ENCODE data around the gene DAP. TPM values are rescaled to one million over a fixed set of nuclear protein-coding genes. Genes with fewer than 3 reads are reported as not detected.

DAP gene
- total RNA-seq, 1 experiment from 2014 or later = 138 TPM

DNA sequence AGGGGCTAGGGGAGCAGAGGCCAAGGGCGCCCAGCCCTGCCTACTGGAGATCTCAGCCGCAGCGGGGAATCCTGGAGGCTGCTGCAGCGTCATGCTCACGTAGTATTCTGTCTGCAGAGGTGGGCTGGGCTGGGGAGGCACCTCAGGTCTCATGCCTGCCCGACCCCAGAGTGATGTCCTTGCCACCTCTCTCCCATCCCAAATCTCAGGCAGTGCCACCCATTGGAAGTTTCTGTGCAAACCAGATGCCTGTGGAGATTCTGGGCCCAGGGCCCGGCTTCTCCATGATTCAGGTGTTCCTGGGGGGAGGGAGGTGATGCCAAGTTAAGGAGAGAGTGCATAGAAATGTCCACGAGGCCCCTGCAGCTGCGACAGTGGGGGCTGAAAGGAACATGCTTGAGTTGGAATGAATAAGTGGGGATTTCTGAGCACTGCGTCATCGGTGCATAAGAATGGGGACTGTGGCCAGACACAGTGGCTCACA, 125.1 kb downstream of the DAP start:
- no TSS peak for BruUV-seq (replicated peaks)
- Mint-ChIP-seq H3K4me3 (ENCODE audit: low read depth, unreplicated experiment) (no peak overlapping the region), H3K9me3 (ENCODE audit: low read depth, unreplicated experiment) (peaks cover 3% of the 10 kb centered on the region), H3K27me3 (ENCODE audit: unreplicated experiment) (no peaks in the 10 kb centered on the region), H3K36me3 (ENCODE audit: insufficient read depth, unreplicated experiment) (no peaks in the 10 kb centered on the region), H3K4me1 (ENCODE audit: low read depth, unreplicated experiment) (no peaks in the 10 kb centered on the region), H3K27ac (ENCODE audit: unreplicated experiment) (no peak overlapping the region)
- CTCF ChIA-PET = interaction anchor here (1.5 kb wide), 1 partner anchor 8 kb away, joined by 4 read pairs; no protein-coding TSS in a partner anchor
- TF ChIP-seq, protein P1, sequence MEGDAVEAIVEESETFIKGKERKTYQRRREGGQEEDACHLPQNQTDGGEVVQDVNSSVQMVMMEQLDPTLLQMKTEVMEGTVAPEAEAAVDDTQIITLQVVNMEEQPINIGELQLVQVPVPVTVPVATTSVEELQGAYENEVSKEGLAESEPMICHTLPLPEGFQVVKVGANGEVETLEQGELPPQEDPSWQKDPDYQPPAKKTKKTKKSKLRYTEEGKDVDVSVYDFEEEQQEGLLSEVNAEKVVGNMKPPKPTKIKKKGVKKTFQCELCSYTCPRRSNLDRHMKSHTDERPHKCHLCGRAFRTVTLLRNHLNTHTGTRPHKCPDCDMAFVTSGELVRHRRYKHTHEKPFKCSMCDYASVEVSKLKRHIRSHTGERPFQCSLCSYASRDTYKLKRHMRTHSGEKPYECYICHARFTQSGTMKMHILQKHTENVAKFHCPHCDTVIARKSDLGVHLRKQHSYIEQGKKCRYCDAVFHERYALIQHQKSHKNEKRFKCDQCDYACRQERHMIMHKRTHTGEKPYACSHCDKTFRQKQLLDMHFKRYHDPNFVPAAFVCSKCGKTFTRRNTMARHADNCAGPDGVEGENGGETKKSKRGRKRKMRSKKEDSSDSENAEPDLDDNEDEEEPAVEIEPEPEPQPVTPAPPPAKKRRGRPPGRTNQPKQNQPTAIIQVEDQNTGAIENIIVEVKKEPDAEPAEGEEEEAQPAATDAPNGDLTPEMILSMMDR (IDR thresholded peaks at IDR 0.05; ENCODE audit: unreplicated experiment) = no peak
- no peak for DNase-seq
- intact Hi-C loops (cut with micrococcal nuclease; ENCODE audit: unreplicated experiment) = no loop called here

DNA sequence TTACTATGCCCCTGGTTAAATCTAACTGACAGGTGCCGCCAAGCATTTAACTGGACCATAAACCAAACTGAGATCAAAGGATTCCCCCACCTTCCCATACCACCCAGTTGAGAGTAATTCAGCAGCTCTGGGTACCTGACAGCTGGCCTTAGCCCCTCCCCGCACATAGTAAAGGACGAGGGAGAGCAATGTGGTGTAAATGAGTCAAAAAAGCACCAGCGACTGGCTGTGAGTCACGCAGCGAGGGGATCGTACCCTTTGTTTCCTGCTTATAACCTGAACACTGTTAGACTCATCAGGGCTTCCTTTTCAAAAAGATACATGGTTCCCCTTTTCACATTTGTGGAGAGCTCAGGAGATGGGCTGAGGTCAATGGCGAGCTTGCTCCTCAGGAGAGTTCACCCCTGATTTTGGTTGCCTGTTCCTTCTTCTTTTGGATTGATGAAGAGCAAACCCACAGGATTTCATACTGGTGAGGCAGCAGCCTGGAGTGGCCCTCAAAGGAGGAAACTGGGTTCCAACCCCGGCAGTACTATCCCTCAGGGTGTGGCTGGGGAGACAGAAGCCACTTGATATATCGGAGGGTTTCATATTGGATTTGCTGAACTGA, 125.7 kb downstream of the DAP start:
- H3K27me3 Mint-ChIP-seq (ENCODE audit: unreplicated experiment) = no peaks in the 10 kb centered on the region
- H3K4me3 Mint-ChIP-seq (ENCODE audit: low read depth, unreplicated experiment) = no peak overlapping the region
- intact Hi-C loops (cut with micrococcal nuclease; ENCODE audit: unreplicated experiment) = no loop called here

GRCh38 chr5:10634562-10634961, 126.5 kb downstream of the DAP start:
- H3K9me3 Mint-ChIP-seq (ENCODE audit: low read depth, unreplicated experiment) = peaks cover 3% of the 10 kb centered on the region
- peaks cover 7% of the 10 kb centered on the region for H3K27me3 Mint-ChIP-seq (ENCODE audit: unreplicated experiment)
- CTCF ChIA-PET = interaction anchor here (0.8 kb wide), 1 partner anchor 40 kb away, joined by 5 read pairs; no protein-coding TSS in a partner anchor
- no TSS peak for BruUV-seq (replicated peaks)
- no peaks in the 10 kb centered on the region for H3K4me1 Mint-ChIP-seq (ENCODE audit: low read depth, unreplicated experiment)
- intact Hi-C loops (cut with micrococcal nuclease; ENCODE audit: unreplicated experiment) = no loop called here
- H3K27ac Mint-ChIP-seq (ENCODE audit: unreplicated experiment) = no peak overlapping the region
- no peaks in the 10 kb centered on the region for H3K36me3 Mint-ChIP-seq (ENCODE audit: insufficient read depth, unreplicated experiment)
- TF ChIP-seq, protein P1 (IDR thresholded peaks at IDR 0.05; ENCODE audit: unreplicated experiment) = no peak
- DNase-seq = no peak
- H3K4me3 Mint-ChIP-seq (ENCODE audit: low read depth, unreplicated experiment) = no peak overlapping the region

More for the DNA sequence above, 125.7 kb downstream of the DAP start:
- CTCF ChIA-PET = no interaction called here
- BruUV-seq (replicated peaks) = no TSS peak
- DNase-seq = no peak
- TF ChIP-seq, protein P1 (IDR thresholded peaks at IDR 0.05; ENCODE audit: unreplicated experiment) = no peak
- H3K9me3 Mint-ChIP-seq (ENCODE audit: low read depth, unreplicated experiment) = peaks cover 3% of the 10 kb centered on the region
- no peaks in the 10 kb centered on the region for H3K36me3 Mint-ChIP-seq (ENCODE audit: insufficient read depth, unreplicated experiment)
- H3K27ac Mint-ChIP-seq (ENCODE audit: unreplicated experiment) = no peak overlapping the region
- H3K4me1 Mint-ChIP-seq (ENCODE audit: low read depth, unreplicated experiment) = no peaks in the 10 kb centered on the region

DNA sequence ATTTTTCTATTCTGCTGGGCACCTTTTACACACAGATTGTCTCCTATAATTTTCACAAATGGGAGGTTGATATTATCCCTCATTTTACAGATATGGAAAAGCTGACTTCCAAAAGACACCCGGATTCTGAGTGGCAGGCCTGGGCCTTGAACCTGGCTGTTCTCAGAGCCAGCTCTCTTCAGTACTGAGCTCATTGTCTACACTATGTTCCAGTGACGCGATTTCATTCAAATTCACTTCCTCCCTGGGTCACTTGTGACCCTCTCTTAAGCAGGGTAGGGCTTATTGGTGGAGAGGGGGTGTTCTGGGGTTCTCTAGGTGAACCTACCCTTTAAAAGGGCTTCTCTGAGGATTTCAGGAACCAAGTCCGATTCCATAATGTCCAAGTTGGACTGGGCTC, 127.0 kb downstream of the DAP start:
- no TSS peak for BruUV-seq (replicated peaks)
- no peaks in the 10 kb centered on the region for H3K36me3 Mint-ChIP-seq (ENCODE audit: insufficient read depth, unreplicated experiment)
- peaks cover 3% of the 10 kb centered on the region for H3K9me3 Mint-ChIP-seq (ENCODE audit: low read depth, unreplicated experiment)
- intact Hi-C loops (cut with micrococcal nuclease; ENCODE audit: unreplicated experiment) = no loop called here
- no peak for DNase-seq
- CTCF ChIA-PET = interaction anchor here (0.8 kb wide), 1 partner anchor 40 kb away, joined by 5 read pairs; no protein-coding TSS in a partner anchor
- no peak overlapping the region for H3K27ac Mint-ChIP-seq (ENCODE audit: unreplicated experiment)
- H3K4me3 Mint-ChIP-seq (ENCODE audit: low read depth, unreplicated experiment) = no peak overlapping the region
- H3K27me3 Mint-ChIP-seq (ENCODE audit: unreplicated experiment) = peaks cover 13% of the 10 kb centered on the region
- no peaks in the 10 kb centered on the region for H3K4me1 Mint-ChIP-seq (ENCODE audit: low read depth, unreplicated experiment)
- TF ChIP-seq, protein P1 (IDR thresholded peaks at IDR 0.05; ENCODE audit: unreplicated experiment) = no peak

Measured in Calu3 (cell line).